ENCODE results near the gene MRI1. TPM values are rescaled to one million over a fixed set of nuclear protein-coding genes. Genes with fewer than 3 reads are reported as not detected.
"Not testable (repeated sequence)": the region's sequence is repeated elsewhere in the genome, so short reads cannot be mapped to it uniquely, and the experiment has no call there.

The MRI1 gene
- total and polyA plus RNA-seq, 10 of the 15 experiments (the other 5 are each of a cell fraction or from before 2014, with no cell fraction given) = 5.4 to 50.3 (median 28.3) TPM

- in situ Hi-C loops (cut with MboI) (no loop called here), intact Hi-C loops (cut with micrococcal nuclease; ENCODE audit: unreplicated experiment) (no loop called here)
- Histone ChIP-seq H2AFZ (ENCODE audit: control insufficient read depth, low read depth, low read length) (no peak overlapping the region), H3K4me1 (ENCODE audit: control insufficient read depth, insufficient read depth, low read length) (peaks cover 5% of the 10 kb centered on the region), H3K4me3 (no peak overlapping the region), H3K27me3 (replicated peaks in 1 of 2; ENCODE audit: control insufficient read depth in 2 of 2, insufficient read depth in 2 of 2, low read length in 1 of 2) (no peaks in the 10 kb centered on the region), H3K27ac (ENCODE audit: control insufficient read depth, insufficient read depth) (peak overlapping the region; percentile 33; the same call in 1 of the 2 replicates), H3K36me3 (ENCODE audit: control insufficient read depth in 2 of 2, insufficient read depth in 2 of 2, low read length in 1 of 2) (peaks cover 7% of the 10 kb centered on the region in 2 experiments; a peak in 3 of 4 replicates), H3K79me2 (ENCODE audit: control insufficient read depth, insufficient read depth, low read length) (peaks cover 13% of the 10 kb centered on the region), H3K9ac (ENCODE audit: control insufficient read depth, insufficient read depth, low read length) (no peak overlapping the region), H3K4me2 (ENCODE audit: control insufficient read depth, insufficient read depth) (no peak overlapping the region), H3K9me3 (replicated peaks; ENCODE audit: control insufficient read depth, insufficient read depth, low read length) (no peaks in the 10 kb centered on the region; the same call in 2 of the 3 replicates), H4K20me1 (ENCODE audit: control insufficient read depth, insufficient read depth) (no peaks in the 10 kb centered on the region)
- RAD21 ChIA-PET (ENCODE audit: unreplicated experiment) = no interaction called here
- WGBS (ENCODE audit: insufficient coverage, insufficient replicate concordance, low lambda C conversion rate, missing lambda C conversion rate) = 90% methylated on average over 16 of the region's 16 CpGs
- CTCF ChIA-PET = no interaction called here
- ATAC-seq (no peak), DNase-seq (ENCODE audit: low read depth, low spot score) (no peak), FAIRE-seq (no peak)
- no TSS peak for BruUV-seq (replicated peaks)
- POLR2A ChIA-PET = no interaction called here
- SMC1A ChIA-PET (ENCODE audit: uncharacterized antibody, unreplicated experiment) = interaction anchor here (1.2 kb wide), 1 partner anchor 111 kb away, joined by 3 read pairs; no protein-coding TSS in a partner anchor
- TF ChIP-seq ETV6 (conservative IDR thresholded peaks at IDR 0.05 in 1 of 2, IDR thresholded peaks at IDR 0.05 in 1 of 2; ENCODE audit: borderline replicate concordance in 1 of 2, low read depth in 1 of 2) (no peak), IRF4 (IDR thresholded peaks at IDR 0.05; ENCODE audit: low read depth, low read length) (no peak), ZBTB4 (CRISPR knock-in tag; IDR thresholded peaks at IDR 0.05) (no peak), MAX (IDR thresholded peaks at IDR 0.05; ENCODE audit: low read depth, low read length) (no peak), MTA3 (IDR thresholded peaks at IDR 0.05; ENCODE audit: borderline replicate concordance, low read length) (no peak), CEBPZ (IDR thresholded peaks at IDR 0.05; ENCODE audit: low read depth, low read length) (no peak), POLR2AphosphoS2 (IDR thresholded peaks at IDR 0.05; ENCODE audit: low read depth, low read length) (no peak), EP300 (IDR thresholded peaks at IDR 0.05; ENCODE audit: borderline replicate concordance in 1 of 2, control insufficient read depth in 1 of 2, low read depth in 2 of 2, low read length in 2 of 2) (no peak)
Observed at GRCh38 chr19:13751436-13751835, 12.9 kb upstream of the MRI1 start.

GRCh38 chr19:13753622-13754021, 10.7 kb upstream of the MRI1 start:
- H3K4me1 ChIP-seq (ENCODE audit: control insufficient read depth, insufficient read depth, low read length); intact Hi-C loops (cut with micrococcal nuclease; ENCODE audit: unreplicated experiment); FAIRE-seq; H3K4me2 ChIP-seq (ENCODE audit: control insufficient read depth, insufficient read depth); CTCF ChIA-PET; DNase-seq (ENCODE audit: low read depth, low spot score); POLR2A ChIA-PET; RAD21 ChIA-PET (ENCODE audit: unreplicated experiment); ATAC-seq; H2AFZ ChIP-seq (ENCODE audit: control insufficient read depth, low read depth, low read length); SMC1A ChIA-PET (ENCODE audit: uncharacterized antibody, unreplicated experiment); in situ Hi-C loops (cut with MboI); H3K4me3 ChIP-seq; H3K27ac ChIP-seq (ENCODE audit: control insufficient read depth, insufficient read depth); BruUV-seq (replicated peaks); H3K27me3 ChIP-seq (replicated peaks in 1 of 2; ENCODE audit: control insufficient read depth in 2 of 2, insufficient read depth in 2 of 2, low read length in 1 of 2); H3K9me3 ChIP-seq (replicated peaks; ENCODE audit: control insufficient read depth, insufficient read depth, low read length); H3K9ac ChIP-seq (ENCODE audit: control insufficient read depth, insufficient read depth, low read length); H4K20me1 ChIP-seq (ENCODE audit: control insufficient read depth, insufficient read depth); H3K79me2 ChIP-seq (ENCODE audit: control insufficient read depth, insufficient read depth, low read length): not testable (repeated sequence)
- WGBS (ENCODE audit: insufficient coverage, insufficient replicate concordance, low lambda C conversion rate, missing lambda C conversion rate) = 80% methylated on average over 7 of the region's 7 CpGs
- H3K36me3 ChIP-seq (ENCODE audit: control insufficient read depth in 2 of 2, insufficient read depth in 2 of 2, low read length in 1 of 2) = peaks cover 12 to 13% of the 10 kb centered on the region in 2 experiments
